SU-DHL-6 (cell line): Measurements from ENCODE around the gene SLC19A2.
A peak's percentile ranks its signal among the peaks of the same experiment; 100 is the strongest.

Experiments used
- H2AFZ ChIP-seq: fragments of 200-600 bp; sonication (generic); 2 replicates; pipeline ENCODE4 v1.6.1; 2014; ENCODE audit warnings: low read depth, mild to moderate bottlenecking, moderate library complexity, mixed read lengths, antibody characterized with exemption, low read length; ENCODE audit not compliant: severe bottlenecking
- H3F3A ChIP-seq: fragments of 200-600 bp; shearing (Covaris generic); 2 replicates; pipeline ENCODE4 v1.6.0; 2016; ENCODE audit warnings: antibody characterized with exemption, mild to moderate bottlenecking; ENCODE audit not compliant: insufficient read depth
- H3K27ac ChIP-seq: fragments of 200-600 bp; sonication (generic); 2 replicates; pipeline ENCODE4 v1.5.1; 2016; ENCODE audit warnings: low read depth, mild to moderate bottlenecking, low read length, moderate library complexity, mixed read lengths
- H3K27me3 ChIP-seq: fragments of 200-600 bp; sonication (generic), shearing (Covaris generic); 2 replicates; pipeline ENCODE4 v1.6.0; 2014; ENCODE audit warnings: mild to moderate bottlenecking, low read length
- H3K36me3 ChIP-seq: fragments of 200-600 bp; sonication (generic); 2 replicates; pipeline ENCODE4 v1.6.1; 2014; ENCODE audit warnings: mild to moderate bottlenecking, low read length, mixed read lengths
- H3K4me2 ChIP-seq: fragments of 300-600, 200-600 bp; shearing (Covaris generic), sonication (generic); 2 replicates; pipeline ENCODE4 v1.6.0; 2014; ENCODE audit warnings: low read length, low read depth, mild to moderate bottlenecking; ENCODE audit not compliant: poor library complexity, severe bottlenecking
- H3K4me3 ChIP-seq: fragments of 200-600 bp; sonication (generic); 2 replicates; pipeline ENCODE4 v1.5.1; 2014; ENCODE audit warnings: antibody characterized with exemption, low read length, mild to moderate bottlenecking, mixed read lengths; ENCODE audit not compliant: insufficient read depth, poor library complexity, severe bottlenecking
- H3K79me2 ChIP-seq: fragments of 200-600 bp; sonication (generic); 2 replicates; pipeline ENCODE4 v1.6.1; 2014; ENCODE audit warnings: mild to moderate bottlenecking, low read length, moderate library complexity; ENCODE audit not compliant: insufficient read depth
- H3K9ac ChIP-seq: fragments of 200-600 bp; sonication (generic); 2 replicates; pipeline ENCODE4 v1.7.0; 2014; ENCODE audit warnings: mild to moderate bottlenecking, low read length
- H3K9me2 ChIP-seq: fragments of 200-600 bp; sonication (generic); replicated peaks from 2 replicates; pipeline ENCODE4 v1.6.1; 2014; ENCODE audit warnings: low read length; ENCODE audit not compliant: insufficient read depth
- H3K9me3 ChIP-seq: fragments of 200-600 bp; sonication (generic); 2 replicates; pipeline ENCODE4 v1.6.1; 2014; ENCODE audit warnings: low read length, mixed read lengths; ENCODE audit not compliant: insufficient read depth
- H4K20me1 ChIP-seq: fragments of 200-600 bp; sonication (generic); 2 replicates; pipeline ENCODE4 v1.6.1; 2014; ENCODE audit warnings: low read depth, mild to moderate bottlenecking, antibody characterized with exemption, low read length, moderate library complexity, mixed read lengths
- EZH2phosphoT487 ChIP-seq: fragments of 200-600 bp; sonication (generic), shearing (Covaris generic); conservative IDR thresholded peaks from 2 replicates; pipeline ENCODE4 v1.6.1; 2018; ENCODE audit warnings: mild to moderate bottlenecking, antibody characterized with exemption, low read length, moderate library complexity, mixed read lengths
- TF ChIP-seq, protein P1 (sequence below): fragments of 200-600 bp; sonication (generic); IDR thresholded peaks from one replicate; pipeline ENCODE4 v1.5.1; 2017; ENCODE audit warnings: antibody characterized with exemption, mild to moderate bottlenecking, low read length, moderate library complexity; ENCODE audit not compliant: insufficient read depth, poor library complexity, severe bottlenecking

The SLC19A2 gene

DNA sequence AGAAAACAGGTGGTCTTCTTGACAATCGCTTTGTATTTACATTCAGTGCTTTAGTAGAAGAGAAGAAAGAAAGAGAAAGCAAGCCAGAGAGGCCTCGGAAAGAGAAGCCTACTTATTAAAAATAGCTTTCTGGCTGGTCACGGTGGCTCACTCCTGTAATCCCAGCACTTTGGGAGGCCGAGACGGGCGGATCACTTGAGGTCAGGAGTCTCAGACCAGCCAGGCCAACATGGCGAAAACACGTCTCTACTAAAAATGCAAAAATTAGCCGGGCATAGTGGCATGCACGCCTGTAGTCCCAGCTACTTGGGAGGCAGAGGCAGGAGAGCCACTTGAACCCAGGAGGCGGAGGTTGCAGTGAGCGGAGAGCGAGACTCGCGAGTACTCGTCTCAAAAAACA is 1.8 kb upstream of the SLC19A2 start:
- no peak overlapping the region for H3K4me2 ChIP-seq
- no peaks in the 10 kb centered on the region for H3K27me3 ChIP-seq
- peaks cover 4% of the 10 kb centered on the region; the same call in 1 of the 2 replicates for H4K20me1 ChIP-seq
- no peaks in the 10 kb centered on the region for H3K36me3 ChIP-seq
- TF ChIP-seq, protein P1, sequence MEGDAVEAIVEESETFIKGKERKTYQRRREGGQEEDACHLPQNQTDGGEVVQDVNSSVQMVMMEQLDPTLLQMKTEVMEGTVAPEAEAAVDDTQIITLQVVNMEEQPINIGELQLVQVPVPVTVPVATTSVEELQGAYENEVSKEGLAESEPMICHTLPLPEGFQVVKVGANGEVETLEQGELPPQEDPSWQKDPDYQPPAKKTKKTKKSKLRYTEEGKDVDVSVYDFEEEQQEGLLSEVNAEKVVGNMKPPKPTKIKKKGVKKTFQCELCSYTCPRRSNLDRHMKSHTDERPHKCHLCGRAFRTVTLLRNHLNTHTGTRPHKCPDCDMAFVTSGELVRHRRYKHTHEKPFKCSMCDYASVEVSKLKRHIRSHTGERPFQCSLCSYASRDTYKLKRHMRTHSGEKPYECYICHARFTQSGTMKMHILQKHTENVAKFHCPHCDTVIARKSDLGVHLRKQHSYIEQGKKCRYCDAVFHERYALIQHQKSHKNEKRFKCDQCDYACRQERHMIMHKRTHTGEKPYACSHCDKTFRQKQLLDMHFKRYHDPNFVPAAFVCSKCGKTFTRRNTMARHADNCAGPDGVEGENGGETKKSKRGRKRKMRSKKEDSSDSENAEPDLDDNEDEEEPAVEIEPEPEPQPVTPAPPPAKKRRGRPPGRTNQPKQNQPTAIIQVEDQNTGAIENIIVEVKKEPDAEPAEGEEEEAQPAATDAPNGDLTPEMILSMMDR = no peak
- no peak for TF ChIP-seq EZH2phosphoT487
- no peak overlapping the region for H3K27ac ChIP-seq
- H3K9me3 ChIP-seq = no peaks in the 10 kb centered on the region
- H3K79me2 ChIP-seq = peaks cover 3% of the 10 kb centered on the region; the same call in 1 of the 2 replicates
- H3K9ac ChIP-seq = no peak overlapping the region
- H2AFZ ChIP-seq = no peak overlapping the region
- no peaks in the 10 kb centered on the region for H3K9me2 ChIP-seq
- H3K4me3 ChIP-seq = no peak overlapping the region
- H3F3A ChIP-seq = no peaks in the 10 kb centered on the region

DNA sequence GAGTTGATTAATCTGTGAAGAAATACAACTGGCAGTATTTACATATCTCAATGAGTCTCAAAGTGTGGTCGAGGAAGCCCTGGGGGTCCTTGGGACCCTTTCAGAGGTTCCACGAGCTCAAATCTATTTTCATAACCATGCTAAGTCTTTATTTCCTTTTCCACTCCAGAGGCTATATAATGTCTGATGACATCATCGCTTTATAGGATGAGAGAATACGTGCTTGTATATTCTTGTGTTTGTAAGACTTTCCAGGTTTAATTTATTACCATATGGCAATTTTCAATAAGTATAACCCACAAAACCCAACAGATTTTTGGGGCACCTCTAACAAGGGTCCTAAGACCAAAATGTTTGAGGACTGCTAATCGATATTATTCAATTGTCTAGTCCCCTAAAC is 1.4 kb upstream of the SLC19A2 start:
- Histone ChIP-seq H2AFZ (no peak overlapping the region), H3K9me3 (no peaks in the 10 kb centered on the region), H3K9ac (0 out of 2 replicates have a peak overlapping the region, but pooled peaks have one; percentile 65), H3F3A (no peaks in the 10 kb centered on the region), H3K4me3 (no peak overlapping the region), H3K36me3 (no peaks in the 10 kb centered on the region), H3K9me2 (no peaks in the 10 kb centered on the region), H4K20me1 (peaks cover 4% of the 10 kb centered on the region; the same call in 1 of the 2 replicates), H3K79me2 (peaks cover 3% of the 10 kb centered on the region; the same call in 1 of the 2 replicates), H3K27ac (no peak overlapping the region), H3K4me2 (peak overlapping the region; percentile 87), H3K27me3 (no peaks in the 10 kb centered on the region)
- no peak for TF ChIP-seq EZH2phosphoT487
- TF ChIP-seq, protein P1 = no peak

DNA sequence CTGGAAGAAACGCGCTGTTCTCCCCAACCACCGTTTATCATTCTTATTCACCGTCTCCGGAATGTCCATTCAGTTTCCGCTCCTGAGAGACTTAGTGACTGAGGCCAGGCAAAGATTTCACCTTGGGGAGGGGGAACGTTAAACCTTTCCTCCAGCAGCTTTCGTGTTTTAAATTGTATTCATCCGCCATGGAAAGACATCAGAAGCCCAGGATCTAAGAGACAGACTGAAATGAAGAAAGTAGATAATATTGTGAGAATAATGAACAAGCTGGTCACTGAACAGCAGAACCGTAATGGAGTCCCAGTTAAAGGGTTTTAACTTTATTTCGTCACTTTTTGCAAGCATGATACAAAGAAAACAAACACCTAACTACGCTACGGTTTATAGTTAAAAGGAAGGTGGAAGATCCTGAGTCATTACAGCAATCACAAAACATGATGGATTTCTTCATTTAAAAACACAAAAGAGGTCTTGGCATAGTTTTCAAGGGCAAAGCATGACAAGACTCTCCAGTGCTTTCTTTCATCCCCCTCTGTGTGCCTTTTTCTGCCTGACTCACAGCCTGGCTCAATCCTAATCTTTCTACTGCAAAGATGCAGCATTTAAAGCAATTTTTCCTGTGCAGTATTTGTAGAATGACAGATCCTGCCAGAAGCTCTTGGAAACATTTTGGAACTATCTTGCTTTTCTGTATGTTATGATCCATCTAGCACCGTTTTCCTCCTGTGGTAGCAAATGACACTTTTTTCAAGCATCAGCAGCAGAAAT is 722 bp upstream of the SLC19A2 start:
- peaks cover 3% of the 10 kb centered on the region; the same call in 1 of the 2 replicates for H3K79me2 ChIP-seq
- no peaks in the 10 kb centered on the region for H3F3A ChIP-seq
- peak overlapping the region; percentile 79 for H3K4me3 ChIP-seq
- H3K9ac ChIP-seq = peak overlapping the region; percentile 65
- peaks cover 4% of the 10 kb centered on the region; the same call in 1 of the 2 replicates for H4K20me1 ChIP-seq
- no peak for TF ChIP-seq EZH2phosphoT487
- H3K27me3 ChIP-seq = no peaks in the 10 kb centered on the region
- H3K9me2 ChIP-seq = no peaks in the 10 kb centered on the region
- peak overlapping the region; percentile 87 for H3K4me2 ChIP-seq
- no peaks in the 10 kb centered on the region for H3K9me3 ChIP-seq
- no peak overlapping the region for H3K27ac ChIP-seq
- H3K36me3 ChIP-seq = no peaks in the 10 kb centered on the region
- peak overlapping the region; percentile 95 for H2AFZ ChIP-seq
